IMR-90 (cell line): Measurements from ENCODE around the gene SLC66A2. TPM values are rescaled to one million over a fixed set of nuclear protein-coding genes. Genes with fewer than 3 reads are reported as not detected.

Experiments
- ATAC-seq: fragments of 200-7000 bp; cut with Tn5 transposase; 2 replicates; pipeline ENCODE4 v1.9.1; 2020; ENCODE audit warnings: low read depth, mild to moderate bottlenecking, moderate library complexity
- BruUV-seq: library from RNA; stranded (reverse); fragments of 400-500 nt; replicated peaks from 2 replicates; lab custom pipeline; 2021; lab: Mats Ljungman, UMichigan
- CTCF ChIA-PET: fragments of 300-600 bp; formaldehyde crosslinking; extraction: SDS; loops from one replicate; lab custom pipeline; 2021; ENCODE audit warnings: antibody characterized with exemption; lab: Yijun Ruan, JAX
- POLR2A ChIA-PET: fragments of 300-600 bp; sonication (Branson Sonifier 250); formaldehyde crosslinking; loops from one replicate; lab custom pipeline; 2022; ENCODE audit warnings: antibody characterized with exemption; ENCODE audit not compliant: unreplicated experiment; lab: Charles Lee
- DNase-seq: peaks from one replicate; pipeline ENCODE4 v3.0.0; 2013
- H2AFZ ChIP-seq: replicated peaks from 2 replicates; pipeline ENCODE3; 2013; ENCODE audit warnings: low read length, mild to moderate bottlenecking; ENCODE audit not compliant: poor library complexity
- H2AK5ac ChIP-seq: 2 replicates; pipeline ENCODE4 v1.6.1; 2013; ENCODE audit warnings: low read depth, low read length, inconsistent platforms
- H2AK9ac ChIP-seq: replicated peaks from 2 replicates; pipeline ENCODE3; 2013; ENCODE audit warnings: mild to moderate bottlenecking, low read depth, low read length, moderate library complexity; ENCODE audit not compliant: poor library complexity
- H2BK120ac ChIP-seq: 2 replicates; pipeline ENCODE4 v1.6.1; 2013; ENCODE audit warnings: low read depth, low read length, inconsistent platforms
- H2BK15ac ChIP-seq: 3 replicates; pipeline ENCODE4 v1.6.1; 2013; ENCODE audit warnings: low read depth, low read length, inconsistent platforms
- H2BK20ac ChIP-seq: 2 replicates; pipeline ENCODE4 v1.6.1; 2013; ENCODE audit warnings: low read depth, mild to moderate bottlenecking, inconsistent platforms, low read length, moderate library complexity
- H2BK5ac ChIP-seq: 2 replicates; pipeline ENCODE4 v1.6.1; 2013; ENCODE audit warnings: mild to moderate bottlenecking, low read depth, low read length, inconsistent platforms; ENCODE audit not compliant: poor library complexity, severe bottlenecking
- H3K14ac ChIP-seq: replicated peaks from 2 replicates; pipeline ENCODE4 v1.6.1; 2013; ENCODE audit warnings: low read depth, low read length, inconsistent platforms
- H3K18ac ChIP-seq: 2 replicates; pipeline ENCODE4 v1.6.1; 2013; ENCODE audit warnings: low read depth, low read length, control low read depth
- H3K23ac ChIP-seq: 2 replicates; pipeline ENCODE4 v1.6.1; 2013; ENCODE audit warnings: low read depth, low read length, inconsistent platforms
- H3K27ac ChIP-seq: 2 replicates; pipeline ENCODE4 v1.5.1; 2013; ENCODE audit warnings: mild to moderate bottlenecking, control low read depth, low read length; ENCODE audit not compliant: insufficient read depth
- H3K27me3 ChIP-seq: 2 replicates; pipeline ENCODE4 v1.6.1; 2013; ENCODE audit warnings: low read length; ENCODE audit not compliant: control insufficient read depth, insufficient read depth
- H3K36me3 ChIP-seq: 2 replicates; pipeline ENCODE4 v1.6.1; 2013; ENCODE audit warnings: low read length, mixed read lengths; ENCODE audit not compliant: control insufficient read depth, insufficient read depth
- H3K4ac ChIP-seq: 2 replicates; pipeline ENCODE4 v1.6.1; 2013; ENCODE audit warnings: low read depth, low read length, inconsistent platforms
- H3K4me1 ChIP-seq: 2 replicates; pipeline ENCODE4 v1.6.1; 2013; ENCODE audit warnings: low read length, mixed read lengths; ENCODE audit not compliant: control insufficient read depth, insufficient read depth
- H3K4me2 ChIP-seq: 2 replicates; pipeline ENCODE4 v1.6.1; 2013; ENCODE audit warnings: low read depth, mild to moderate bottlenecking, control low read depth, low read length, moderate library complexity
- H3K4me3 ChIP-seq: 2 replicates; pipeline ENCODE4 v1.5.1; 2013; ENCODE audit warnings: low read depth, mild to moderate bottlenecking, control low read depth, low read length, moderate library complexity; ENCODE audit not compliant: insufficient read depth
- H3K56ac ChIP-seq: 2 replicates; pipeline ENCODE4 v1.6.1; 2013; ENCODE audit warnings: low read length, inconsistent platforms; ENCODE audit not compliant: insufficient read depth; ENCODE audit errors: extremely low read depth
- H3K79me1 ChIP-seq, 2 experiments: 2 replicates each; pipeline ENCODE4 v1.6.1; 2013; ENCODE audit warnings: low read length in 2 of 2, inconsistent platforms in 1 of 2, low read depth in 1 of 2
- H3K9ac ChIP-seq: 2 replicates; pipeline ENCODE4 v1.6.1; 2013; ENCODE audit warnings: low read depth, low read length, control low read depth
- H3K9me1 ChIP-seq: 2 replicates; pipeline ENCODE4 v1.6.1; 2013; ENCODE audit warnings: low read length, inconsistent platforms; ENCODE audit not compliant: insufficient read depth
- H3K9me3 ChIP-seq: 2 replicates; pipeline ENCODE4 v1.6.1; 2013; ENCODE audit warnings: low read length; ENCODE audit not compliant: control insufficient read depth, insufficient read depth
- H4K20me1 ChIP-seq: 2 replicates; pipeline ENCODE4 v1.6.1; 2013; ENCODE audit warnings: low read length, inconsistent platforms; ENCODE audit not compliant: insufficient read depth
- H4K5ac ChIP-seq: 2 replicates; pipeline ENCODE4 v1.6.1; 2013; ENCODE audit warnings: mild to moderate bottlenecking, low read depth, low read length, control low read depth
- H4K8ac ChIP-seq, 2 experiments: 2 replicates each; pipeline ENCODE4 v1.6.1; 2013; ENCODE audit warnings: low read depth in 2 of 2, low read length in 2 of 2, control low read depth in 1 of 2, inconsistent platforms in 1 of 2
- H4K91ac ChIP-seq: 2 replicates; pipeline ENCODE4 v1.6.1; 2013; ENCODE audit warnings: low read depth, low read length, inconsistent platforms; ENCODE audit not compliant: insufficient read depth
- BHLHE40 ChIP-seq: fragments of 150-350 bp; IDR thresholded peaks from 2 replicates; pipeline ENCODE4 v1.6.1; 2016; ENCODE audit warnings: mild to moderate bottlenecking, low read depth, low read length
- CEBPB ChIP-seq: IDR thresholded peaks from 2 replicates; pipeline ENCODE4 v1.6.1; 2012; ENCODE audit warnings: low read depth, low read length, improper control_type of control experiment
- CHD1 ChIP-seq: IDR thresholded peaks from 2 replicates; pipeline ENCODE4 v1.6.1; 2012; ENCODE audit warnings: low read depth, low read length, improper control_type of control experiment
- FOS ChIP-seq: fragments of 150-350 bp; IDR thresholded peaks from 2 replicates; pipeline ENCODE4 v1.6.1; 2016; ENCODE audit warnings: low read depth, low read length
- MAFK ChIP-seq: IDR thresholded peaks from 2 replicates; pipeline ENCODE4 v1.6.1; 2012; ENCODE audit warnings: low read depth, low read length, improper control_type of control experiment
- MAZ ChIP-seq: IDR thresholded peaks from 2 replicates; pipeline ENCODE4 v1.6.1; 2012; ENCODE audit warnings: low read depth, mild to moderate bottlenecking, low read length, improper control_type of control experiment, moderate library complexity, borderline replicate concordance
- MXI1 ChIP-seq: IDR thresholded peaks from 2 replicates; pipeline ENCODE4 v1.6.1; 2012; ENCODE audit warnings: low read depth, mild to moderate bottlenecking, low read length, moderate library complexity, borderline replicate concordance
- NFE2L2 ChIP-seq: fragments of 150-350 bp; IDR thresholded peaks from 2 replicates; pipeline ENCODE4 v1.6.1; 2016; ENCODE audit warnings: low read depth, mild to moderate bottlenecking, low read length
- POLR2A ChIP-seq: IDR thresholded peaks from 2 replicates; pipeline ENCODE4 v1.6.1; 2012; ENCODE audit warnings: mild to moderate bottlenecking, low read depth, low read length
- RAD21 ChIP-seq: IDR thresholded peaks from 2 replicates; pipeline ENCODE4 v1.6.1; 2012; ENCODE audit warnings: low read length, improper control_type of control experiment
- RCOR1 ChIP-seq: IDR thresholded peaks from 2 replicates; pipeline ENCODE4 v1.6.1; 2012; ENCODE audit warnings: mild to moderate bottlenecking, low read length, improper control_type of control experiment; ENCODE audit not compliant: insufficient replicate concordance
- SMC3 ChIP-seq: fragments of 150-350 bp; IDR thresholded peaks from 2 replicates; pipeline ENCODE4 v1.6.1; 2016; ENCODE audit warnings: low read depth, mild to moderate bottlenecking, antibody characterized with exemption, low read length, moderate library complexity
- WGBS, 2 experiments: methylation state at CpG; one replicate each; pipeline versions ENCODE4 v1.1.5 to v1.1.7; 2013; ENCODE audit warnings: missing lambda C conversion rate in 2 of 2; ENCODE audit not compliant: insufficient read length in 1 of 2; ENCODE audit errors: extremely low coverage in 2 of 2; 5-methylcytosine and 5-hydroxymethylcytosine counted together
- dilution Hi-C: fragments of 300-500 bp; cut with HindIII; formaldehyde crosslinking; loops from one replicate; pipeline ENCODE4 v1.14.3; 2018; ENCODE audit warnings: low sequenced_read_pairs; ENCODE audit not compliant: unreplicated experiment
- in situ Hi-C: fragments of 300-500 bp; cut with MboI; formaldehyde crosslinking; loops from 3 replicates; pipeline ENCODE4 v1.14.3; 2019; ENCODE audit warnings: low sequenced_read_pairs, inconsistent platforms, mixed read lengths
- intact Hi-C: fragments of 100-400 bp; cut with micrococcal nuclease; formaldehyde crosslinking; loops from 2 replicates; pipeline ENCODE4 v1.10.0; 2022
- polyA plus RNA-seq, 3 experiments: library from polyadenylated mRNA; depleted of rRNA; stranded (reverse); fragments of >200 nt; gene quantifications; 2 replicates each; pipeline ENCODE4 v1.2.3, GENCODE V29; 2012; ENCODE audit warnings: low replicate concordance in 1 of 3
- total RNA-seq: library from RNA; depleted of rRNA; stranded (reverse); fragments of >200 nt; gene quantifications from 2 replicates; pipeline ENCODE4 v1.2.3, GENCODE V29; 2012
- TF ChIP-seq, protein P1 (sequence below): conservative IDR thresholded peaks from 2 replicates; pipeline ENCODE4 v1.5.1; 2012; ENCODE audit warnings: mild to moderate bottlenecking, low read depth, low read length, improper control_type of control experiment
- TF ChIP-seq, protein P2 (sequence below): fragments of 150-350 bp; IDR thresholded peaks from 2 replicates; pipeline ENCODE4 v1.6.1; 2017; ENCODE audit warnings: mild to moderate bottlenecking, antibody characterized with exemption, low read length, low read depth
- TF ChIP-seq, protein P3 (sequence below): fragments of 150-350 bp; IDR thresholded peaks from 2 replicates; pipeline ENCODE4 v1.6.1; 2016; ENCODE audit warnings: low read depth, mild to moderate bottlenecking, low read length, moderate library complexity, borderline replicate concordance

Gene SLC66A2
- total and polyA plus RNA-seq, 2 of the 4 experiments (the other 2 are of a cell fraction), result 17.6 to 23.5 TPM

DNA sequence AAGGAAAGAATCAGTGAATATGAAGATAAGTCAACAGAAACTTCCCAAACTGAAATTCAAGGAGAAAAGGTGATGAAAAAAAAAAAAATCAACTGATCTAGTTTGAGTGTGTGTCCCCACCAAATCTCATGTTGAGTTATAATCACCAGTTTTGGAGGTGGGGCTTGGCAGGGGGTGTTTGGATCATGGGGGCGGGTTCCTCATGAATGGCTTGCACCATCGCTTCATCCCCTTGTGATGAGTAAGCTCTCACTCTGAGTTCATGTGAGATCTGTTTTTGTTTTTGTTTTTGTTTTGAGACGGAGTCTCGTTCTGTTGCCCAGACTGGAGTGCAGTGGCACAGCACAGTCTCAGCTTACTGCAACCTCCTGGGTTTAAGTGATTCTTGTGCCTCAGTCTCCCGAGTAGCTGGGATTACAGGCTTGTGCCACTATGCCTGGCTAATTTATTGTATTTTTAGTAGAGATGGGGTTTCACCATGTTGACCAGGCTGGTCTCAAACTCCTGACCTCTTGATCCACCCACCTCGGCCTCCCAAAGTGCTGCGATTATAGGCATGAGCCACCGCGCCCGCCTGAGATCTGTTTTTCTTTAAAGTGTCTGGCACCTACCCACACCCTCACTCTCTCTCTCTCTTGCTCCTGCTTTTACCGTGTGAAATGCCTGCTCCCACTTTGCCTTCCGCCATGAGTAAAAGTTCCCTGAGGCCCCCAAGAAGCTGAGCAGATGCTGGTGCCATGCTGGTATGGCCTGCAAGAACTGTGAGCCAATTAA, 4.0 kb upstream of the SLC66A2 start:
- peaks cover 2% of the 10 kb centered on the region for H3K4me1 ChIP-seq
- peaks cover 3% of the 10 kb centered on the region; the same call in 1 of the 2 replicates for H4K20me1 ChIP-seq
- POLR2A ChIA-PET, result no interaction called here
- CTCF ChIA-PET, result no interaction called here
- H3K9me1 ChIP-seq, result 0 out of 2 replicates have a peak, but pooled peaks cover 2% of the 10 kb centered on the region
- peaks cover 7 to 17% of the 10 kb centered on the region in 2 experiments; a peak in 3 of 4 replicates for H3K79me1 ChIP-seq
- no peak overlapping the region for H4K91ac ChIP-seq
- H3K9ac ChIP-seq, result no peak overlapping the region
- no peaks in the 10 kb centered on the region for H3K27me3 ChIP-seq
- no TSS peak for BruUV-seq
- in situ Hi-C loops, result no loop called here
- no peak overlapping the region for H2BK15ac ChIP-seq
- H2BK20ac ChIP-seq, result no peak overlapping the region
- H2BK120ac ChIP-seq, result no peak overlapping the region
- no peak overlapping the region for H3K4me3 ChIP-seq
- H2AFZ ChIP-seq, result no peak overlapping the region
- no peak overlapping the region for H3K23ac ChIP-seq
- H2AK5ac ChIP-seq, result no peak overlapping the region
- H2BK5ac ChIP-seq, result no peak overlapping the region
- no peak overlapping the region for H3K4ac ChIP-seq
- H2AK9ac ChIP-seq, result no peak overlapping the region
- no peak overlapping the region for H3K56ac ChIP-seq
- dilution Hi-C loops, result no loop called here
- H4K5ac ChIP-seq, result no peak overlapping the region
- intact Hi-C loops, result no loop called here
- no peak for DNase-seq
- no peak for ATAC-seq
- no peak overlapping the region for H3K4me2 ChIP-seq
- no peaks in the 10 kb centered on the region for H3K9me3 ChIP-seq
- WGBS, 2 experiments, result 100% methylated on average over 1 of the region's 12 CpGs; no CpG with 5 or more reads in 1 of the 2 experiments
- no peak overlapping the region for H3K14ac ChIP-seq
- no peak overlapping the region for H3K27ac ChIP-seq
- H4K8ac ChIP-seq, result no peak overlapping the region
- no peak overlapping the region for H3K18ac ChIP-seq
- peaks cover 6% of the 10 kb centered on the region; the same call in 1 of the 2 replicates for H3K36me3 ChIP-seq
- TF ChIP-seq NFE2L2 (no peak), CEBPB (no peak), MAZ (no peak), BHLHE40 (no peak), SMC3 (no peak), RAD21 (no peak), RCOR1 (no peak), CHD1 (no peak), FOS (no peak), MXI1 (no peak), MAFK (no peak), POLR2A (no peak)
- TF ChIP-seq, protein P1, sequence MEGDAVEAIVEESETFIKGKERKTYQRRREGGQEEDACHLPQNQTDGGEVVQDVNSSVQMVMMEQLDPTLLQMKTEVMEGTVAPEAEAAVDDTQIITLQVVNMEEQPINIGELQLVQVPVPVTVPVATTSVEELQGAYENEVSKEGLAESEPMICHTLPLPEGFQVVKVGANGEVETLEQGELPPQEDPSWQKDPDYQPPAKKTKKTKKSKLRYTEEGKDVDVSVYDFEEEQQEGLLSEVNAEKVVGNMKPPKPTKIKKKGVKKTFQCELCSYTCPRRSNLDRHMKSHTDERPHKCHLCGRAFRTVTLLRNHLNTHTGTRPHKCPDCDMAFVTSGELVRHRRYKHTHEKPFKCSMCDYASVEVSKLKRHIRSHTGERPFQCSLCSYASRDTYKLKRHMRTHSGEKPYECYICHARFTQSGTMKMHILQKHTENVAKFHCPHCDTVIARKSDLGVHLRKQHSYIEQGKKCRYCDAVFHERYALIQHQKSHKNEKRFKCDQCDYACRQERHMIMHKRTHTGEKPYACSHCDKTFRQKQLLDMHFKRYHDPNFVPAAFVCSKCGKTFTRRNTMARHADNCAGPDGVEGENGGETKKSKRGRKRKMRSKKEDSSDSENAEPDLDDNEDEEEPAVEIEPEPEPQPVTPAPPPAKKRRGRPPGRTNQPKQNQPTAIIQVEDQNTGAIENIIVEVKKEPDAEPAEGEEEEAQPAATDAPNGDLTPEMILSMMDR, result no peak
- TF ChIP-seq, protein P2, sequence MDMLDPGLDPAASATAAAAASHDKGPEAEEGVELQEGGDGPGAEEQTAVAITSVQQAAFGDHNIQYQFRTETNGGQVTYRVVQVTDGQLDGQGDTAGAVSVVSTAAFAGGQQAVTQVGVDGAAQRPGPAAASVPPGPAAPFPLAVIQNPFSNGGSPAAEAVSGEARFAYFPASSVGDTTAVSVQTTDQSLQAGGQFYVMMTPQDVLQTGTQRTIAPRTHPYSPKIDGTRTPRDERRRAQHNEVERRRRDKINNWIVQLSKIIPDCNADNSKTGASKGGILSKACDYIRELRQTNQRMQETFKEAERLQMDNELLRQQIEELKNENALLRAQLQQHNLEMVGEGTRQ, result no peak
- TF ChIP-seq, protein P3, sequence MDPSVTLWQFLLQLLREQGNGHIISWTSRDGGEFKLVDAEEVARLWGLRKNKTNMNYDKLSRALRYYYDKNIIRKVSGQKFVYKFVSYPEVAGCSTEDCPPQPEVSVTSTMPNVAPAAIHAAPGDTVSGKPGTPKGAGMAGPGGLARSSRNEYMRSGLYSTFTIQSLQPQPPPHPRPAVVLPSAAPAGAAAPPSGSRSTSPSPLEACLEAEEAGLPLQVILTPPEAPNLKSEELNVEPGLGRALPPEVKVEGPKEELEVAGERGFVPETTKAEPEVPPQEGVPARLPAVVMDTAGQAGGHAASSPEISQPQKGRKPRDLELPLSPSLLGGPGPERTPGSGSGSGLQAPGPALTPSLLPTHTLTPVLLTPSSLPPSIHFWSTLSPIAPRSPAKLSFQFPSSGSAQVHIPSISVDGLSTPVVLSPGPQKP, result no peak
